Activated CD8-positive, alpha-beta T cell treated with anti-CD3 and anti-CD28 coated beads for 36 hours (primary cell): Measurements from ENCODE around the gene EPHB4. TPM values are rescaled to one million over a fixed set of nuclear protein-coding genes. Genes with fewer than 3 reads are reported as not detected.

Source experiments
- ATAC-seq: fragments of 200-7000 bp; cut with Tn5 transposase; one replicate; pipeline ENCODE4 v1.10.0; 2021; ENCODE audit warnings: mild to moderate bottlenecking, moderate library complexity
- CTCF ChIA-PET: fragments of 350-600 bp; sonication (Branson Sonifier 250); formaldehyde crosslinking; loops from one replicate; lab custom pipeline; 2021; ENCODE audit warnings: antibody characterized with exemption; lab: Charles Lee
- POLR2A ChIA-PET: fragments of 350-600 bp; sonication (Branson Sonifier 250); formaldehyde crosslinking; loops from one replicate; lab custom pipeline; 2021; ENCODE audit warnings: antibody characterized with exemption; lab: Charles Lee
- DNase-seq: peaks from one replicate; pipeline ENCODE4 v3.0.0-alpha.2; 2020
- H3K27ac Mint-ChIP-seq: one replicate; pipeline ENCODE4 v1.8.0; 2021; ENCODE audit warnings: mild to moderate bottlenecking, mixed read lengths
- H3K27me3 Mint-ChIP-seq: one replicate; pipeline ENCODE4 v1.8.0; 2021; ENCODE audit warnings: mixed read lengths
- H3K36me3 Mint-ChIP-seq: one replicate; pipeline ENCODE4 v1.8.0; 2021; ENCODE audit warnings: low read depth, mixed read lengths
- H3K4me1 Mint-ChIP-seq: one replicate; pipeline ENCODE4 v1.8.0; 2021; ENCODE audit warnings: low read depth, mixed read lengths
- H3K4me3 Mint-ChIP-seq: one replicate; pipeline ENCODE4 v1.8.0; 2021; ENCODE audit warnings: mild to moderate bottlenecking, moderate library complexity, mixed read lengths
- H3K9me3 Mint-ChIP-seq: one replicate; pipeline ENCODE4 v1.8.0; 2021; ENCODE audit warnings: mixed read lengths
- intact Hi-C: fragments of 100-400 bp; cut with micrococcal nuclease; formaldehyde crosslinking; loops from one replicate; pipeline ENCODE4 v1.10.0; 2022
- total RNA-seq, 2 experiments: library from RNA; stranded (reverse); gene quantifications; one replicate each; pipeline ENCODE4 v1.2.3, GENCODE V29; 2021
- TF ChIP-seq, protein P1 (sequence below): fragments of 200-600 bp; IDR thresholded peaks from one replicate; pipeline ENCODE4 v1.8.0; 2022; ENCODE audit warnings: antibody characterized with exemption, mild to moderate bottlenecking

The EPHB4 gene
- total RNA-seq, 2 experiments from 2014 or later: 4.8 to 5.8 TPM

GRCh38 chr7:100854146-100854895 is 27.0 kb upstream of the EPHB4 start:
- no peaks in the 10 kb centered on the region for H3K27me3 Mint-ChIP-seq
- no peaks in the 10 kb centered on the region for H3K9me3 Mint-ChIP-seq
- intact Hi-C loops: loop anchor here (5.0 kb wide), 1 partner anchor 52 kb away; no protein-coding TSS in a partner anchor
- peak overlapping the region; percentile 25 for H3K27ac Mint-ChIP-seq
- DNase-seq (no peak), ATAC-seq (no peak)
- TF ChIP-seq, protein P1, sequence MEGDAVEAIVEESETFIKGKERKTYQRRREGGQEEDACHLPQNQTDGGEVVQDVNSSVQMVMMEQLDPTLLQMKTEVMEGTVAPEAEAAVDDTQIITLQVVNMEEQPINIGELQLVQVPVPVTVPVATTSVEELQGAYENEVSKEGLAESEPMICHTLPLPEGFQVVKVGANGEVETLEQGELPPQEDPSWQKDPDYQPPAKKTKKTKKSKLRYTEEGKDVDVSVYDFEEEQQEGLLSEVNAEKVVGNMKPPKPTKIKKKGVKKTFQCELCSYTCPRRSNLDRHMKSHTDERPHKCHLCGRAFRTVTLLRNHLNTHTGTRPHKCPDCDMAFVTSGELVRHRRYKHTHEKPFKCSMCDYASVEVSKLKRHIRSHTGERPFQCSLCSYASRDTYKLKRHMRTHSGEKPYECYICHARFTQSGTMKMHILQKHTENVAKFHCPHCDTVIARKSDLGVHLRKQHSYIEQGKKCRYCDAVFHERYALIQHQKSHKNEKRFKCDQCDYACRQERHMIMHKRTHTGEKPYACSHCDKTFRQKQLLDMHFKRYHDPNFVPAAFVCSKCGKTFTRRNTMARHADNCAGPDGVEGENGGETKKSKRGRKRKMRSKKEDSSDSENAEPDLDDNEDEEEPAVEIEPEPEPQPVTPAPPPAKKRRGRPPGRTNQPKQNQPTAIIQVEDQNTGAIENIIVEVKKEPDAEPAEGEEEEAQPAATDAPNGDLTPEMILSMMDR: no peak
- CTCF ChIA-PET: interaction anchor here (0.7 to 6.9 kb wide), 3 partner anchors 51 to 936 kb away, joined by 3 to 167 read pairs (median 3); no protein-coding TSS in a partner anchor
- POLR2A ChIA-PET: interaction anchor here (1.1 to 1.7 kb wide), 2 partner anchors 21 to 54 kb away, joined by 3 to 4 read pairs; partner anchors contain the start of gene SRRT
- no peaks in the 10 kb centered on the region for H3K36me3 Mint-ChIP-seq
- peak overlapping the region; percentile 90 for H3K4me3 Mint-ChIP-seq
- peaks cover 15% of the 10 kb centered on the region for H3K4me1 Mint-ChIP-seq

DNA sequence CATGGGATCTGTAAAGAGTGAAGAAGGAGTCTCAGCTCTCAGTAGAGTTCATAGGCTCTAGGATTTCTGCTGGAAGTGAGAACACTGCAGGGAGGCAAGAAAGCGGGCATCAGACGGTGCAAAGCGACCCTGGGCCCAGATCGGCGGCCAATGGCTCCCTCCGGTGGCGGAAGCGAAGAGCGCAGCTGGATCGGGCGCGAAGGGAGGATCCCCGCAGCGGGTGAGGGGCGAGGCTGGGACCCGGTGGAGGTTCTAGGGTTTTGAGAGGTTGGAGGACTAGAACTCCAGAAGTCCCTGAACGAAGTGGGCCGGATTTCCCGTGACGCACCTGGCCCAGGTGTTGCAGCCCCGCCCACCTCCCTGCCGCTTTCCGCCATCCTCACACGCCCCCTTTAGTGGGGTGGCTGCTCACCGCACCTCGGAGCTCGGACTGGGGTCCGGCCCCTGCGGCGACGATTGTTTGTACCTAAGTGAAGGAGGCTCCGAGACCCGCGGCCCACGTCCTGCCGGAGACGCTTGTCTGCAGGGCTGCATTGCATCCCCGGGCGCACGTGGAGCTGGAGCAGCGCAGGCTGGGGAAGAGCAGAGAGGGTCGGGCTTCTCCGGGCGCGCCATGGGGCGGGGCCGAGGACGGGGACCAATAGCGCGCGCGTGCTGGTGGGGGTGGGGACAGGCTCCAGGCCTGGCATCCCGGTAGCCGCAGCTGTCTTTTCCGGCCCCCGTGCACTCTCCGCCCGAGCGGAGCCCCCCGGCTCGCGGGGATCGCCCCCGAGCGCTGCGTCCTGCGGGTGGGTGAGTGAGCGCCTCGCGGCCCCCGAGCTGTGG is 24.9 kb upstream of the EPHB4 start, which contains the start of gene SLC12A9:
TSS of gene SLC12A9 (plus strand) at position 666 of the 825 bp plus-strand sequence. CDS start 1,485 bp downstream, outside the sequence.
- ATAC-seq: peak; percentile 98
- DNase-seq: peak; percentile 92
- TF ChIP-seq, protein P1: peak; percentile 95
- H3K27ac Mint-ChIP-seq: peak within 1 kb of the TSS; percentile 77
- H3K4me3 Mint-ChIP-seq: peak within 1 kb of the TSS; percentile 90
- POLR2A ChIA-PET: interaction anchor here (0.7 to 1.9 kb wide), 11 partner anchors 10 to 223 kb away, joined by 3 to 12 read pairs (median 5); partner anchors contain the start of genes POP7, SRRT and UFSP1
- no peaks in the 10 kb centered on the region for H3K27me3 Mint-ChIP-seq
- no peaks in the 10 kb centered on the region for H3K9me3 Mint-ChIP-seq
- CTCF ChIA-PET: interaction anchor here (0.7 to 6.9 kb wide), 40 partner anchors 9 to 398 kb away, joined by 3 to 167 read pairs (median 4); partner anchors contain the start of genes MOSPD3, POP7, SRRT and TRIP6
- peaks cover 3% of the 10 kb centered on the region for H3K36me3 Mint-ChIP-seq
- intact Hi-C loops: loop anchor here (5.0 kb wide), 1 partner anchor 50 kb away; no protein-coding TSS in a partner anchor
- H3K4me1 Mint-ChIP-seq: peaks cover 15% of the 10 kb centered on the region

DNA sequence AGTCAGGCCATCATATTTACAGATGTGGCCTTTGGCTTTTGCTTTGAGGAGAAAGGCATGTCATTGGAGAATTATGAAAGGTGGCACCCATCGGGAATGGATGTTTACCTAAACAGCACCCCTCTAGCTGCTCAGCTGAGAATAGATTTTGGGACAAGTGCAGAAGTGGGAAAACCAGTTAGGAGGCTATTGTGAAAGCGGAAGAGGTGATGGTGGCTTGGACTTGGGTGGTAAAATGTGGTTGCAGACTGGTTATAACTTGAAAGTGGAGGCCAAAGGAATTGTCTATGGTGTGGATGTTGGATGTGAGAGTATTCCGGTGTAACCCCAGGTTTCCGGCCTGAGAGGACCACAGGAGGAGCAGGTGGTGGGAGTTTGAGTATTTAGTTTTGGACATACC is 20.0 kb upstream of the EPHB4 start:
- H3K9me3 Mint-ChIP-seq: no peaks in the 10 kb centered on the region
- POLR2A ChIA-PET: no interaction called here
- ATAC-seq: no peak
- H3K4me3 Mint-ChIP-seq: no peak overlapping the region
- H3K27me3 Mint-ChIP-seq: no peaks in the 10 kb centered on the region
- TF ChIP-seq, protein P1: no peak
- peaks cover 5% of the 10 kb centered on the region for H3K4me1 Mint-ChIP-seq
- CTCF ChIA-PET: interaction anchor here (1.9 kb wide), 1 partner anchor 42 kb away, joined by 3 read pairs; the partner anchor contains the start of gene UFSP1
- peaks cover 3% of the 10 kb centered on the region for H3K36me3 Mint-ChIP-seq
- DNase-seq: no peak
- intact Hi-C loops: no loop called here
- H3K27ac Mint-ChIP-seq: no peak overlapping the region

DNA sequence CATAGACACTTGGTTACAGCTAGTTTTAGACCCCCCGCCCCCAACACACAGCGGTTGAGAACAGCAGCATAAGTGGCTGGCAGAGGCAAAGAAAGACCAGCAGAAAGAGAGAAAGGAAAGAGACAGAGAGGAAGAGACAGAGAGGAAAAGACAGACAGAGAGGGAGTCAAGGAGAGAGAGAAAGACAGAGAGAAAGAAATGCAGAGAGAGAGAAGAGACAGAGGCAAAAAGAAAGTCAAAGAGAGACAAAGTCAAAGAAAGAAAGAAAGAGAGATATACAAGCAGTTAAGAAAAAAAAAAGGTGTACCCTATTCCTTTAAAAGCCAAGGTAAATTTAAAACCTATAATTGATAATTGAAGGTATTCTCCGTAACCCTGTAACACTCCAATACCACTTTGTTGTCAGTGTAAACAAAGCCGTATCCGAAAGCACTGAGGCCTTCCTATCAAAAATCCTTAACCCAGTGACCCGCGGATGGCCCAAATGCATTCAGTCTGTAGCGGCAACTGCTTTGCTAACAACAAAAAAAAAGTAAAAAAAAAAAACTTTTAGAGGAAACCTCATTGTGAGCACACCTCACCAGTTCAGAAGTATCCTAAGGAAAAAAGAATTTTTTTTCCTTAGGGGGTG is 13.3 kb upstream of the EPHB4 start:
- Mint-ChIP-seq H3K27ac (no peak overlapping the region), H3K36me3 (peaks cover 2% of the 10 kb centered on the region), H3K4me1 (peaks cover 8% of the 10 kb centered on the region), H3K9me3 (no peaks in the 10 kb centered on the region), H3K4me3 (no peak overlapping the region), H3K27me3 (no peaks in the 10 kb centered on the region)
- DNase-seq (no peak), ATAC-seq (no peak)
- CTCF ChIA-PET: no interaction called here
- TF ChIP-seq, protein P1: no peak
- POLR2A ChIA-PET: no interaction called here
- intact Hi-C loops: no loop called here
